CD1c-positive myeloid dendritic cell (primary cell): ENCODE results near the gene ARL10.

Experiments used
- DNase-seq: peaks from one replicate; pipeline ENCODE4 v3.0.0-alpha.2; 2016; ENCODE audit errors: extremely low spot score

The ARL10 gene

GRCh38 chr5:176361437-176362232, 3.7 kb upstream of the ARL10 start, which contains the start of gene KIAA1191:
Gene KIAA1191, minus strand, starts transcription at chr5:176361764. Its CDS starts 2,256 bp downstream, at chr5:176359508.
- DNase-seq, result peak; percentile 97

DNA sequence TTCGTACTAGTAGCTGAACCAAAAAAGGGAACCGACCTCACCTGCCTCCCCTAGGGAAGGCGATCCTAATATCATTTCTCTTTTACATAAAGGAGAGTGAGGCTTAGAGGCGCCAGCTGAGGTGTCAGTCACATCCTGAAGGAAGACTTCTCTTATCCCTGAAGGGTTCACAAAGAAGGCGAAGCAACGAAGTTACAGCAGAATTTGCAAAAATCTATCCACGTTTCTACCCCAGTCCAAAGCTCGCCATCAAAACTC, 3.1 kb upstream of the ARL10 start:
- no peak for DNase-seq

DNA sequence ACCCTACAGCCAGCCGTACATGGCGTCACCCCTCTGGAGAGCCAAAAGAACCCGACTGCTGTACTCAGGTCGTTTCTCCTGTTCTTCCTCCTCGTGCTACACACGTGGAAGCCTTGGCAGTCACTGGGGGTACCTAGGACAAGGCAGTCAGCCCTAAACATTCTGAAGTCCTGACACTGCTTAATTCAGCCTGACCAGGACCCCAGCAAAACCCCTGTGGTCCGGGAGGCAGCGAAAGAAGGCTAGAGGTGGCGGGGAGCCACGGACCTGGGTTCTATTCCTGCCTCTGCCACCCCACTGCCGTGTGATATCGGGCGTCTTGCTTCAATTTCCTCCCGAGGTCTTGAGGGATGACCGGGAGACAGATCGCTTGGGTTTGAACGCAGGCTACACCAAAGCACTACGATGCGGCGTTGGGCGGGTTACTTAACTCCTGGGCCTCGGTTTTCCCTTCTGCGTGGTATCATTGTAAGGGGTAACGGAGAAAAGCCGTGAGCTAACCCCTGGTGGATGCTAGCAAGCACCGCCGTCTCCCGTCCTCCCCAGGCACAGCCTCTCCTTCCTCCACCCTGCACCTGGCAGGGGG, 429 bp upstream of the ARL10 start:
- no peak for DNase-seq

GRCh38 chr5:176366232-176366894, 1.1 kb downstream of the ARL10 start:
- DNase-seq, result no peak

DNA sequence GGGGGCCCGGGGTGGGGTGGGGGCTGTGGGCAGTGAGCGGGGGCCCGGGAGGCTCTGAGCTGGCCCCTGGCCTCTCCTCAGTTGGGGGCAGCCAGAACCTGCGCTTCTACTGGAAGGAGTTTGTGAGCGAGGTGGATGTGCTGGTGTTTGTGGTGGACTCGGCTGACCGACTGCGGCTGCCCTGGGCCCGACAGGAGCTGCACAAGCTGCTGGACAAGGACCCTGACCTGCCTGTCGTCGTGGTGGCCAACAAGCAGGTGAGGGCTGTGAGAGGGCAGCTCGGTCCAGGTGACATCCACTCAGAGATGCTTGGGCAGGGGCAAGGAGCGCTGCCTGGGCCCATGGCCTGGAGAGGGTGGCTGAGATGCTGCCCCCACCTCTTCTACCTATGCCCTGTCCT, 3.4 kb downstream of the ARL10 start:
- DNase-seq, result no peak

DNA sequence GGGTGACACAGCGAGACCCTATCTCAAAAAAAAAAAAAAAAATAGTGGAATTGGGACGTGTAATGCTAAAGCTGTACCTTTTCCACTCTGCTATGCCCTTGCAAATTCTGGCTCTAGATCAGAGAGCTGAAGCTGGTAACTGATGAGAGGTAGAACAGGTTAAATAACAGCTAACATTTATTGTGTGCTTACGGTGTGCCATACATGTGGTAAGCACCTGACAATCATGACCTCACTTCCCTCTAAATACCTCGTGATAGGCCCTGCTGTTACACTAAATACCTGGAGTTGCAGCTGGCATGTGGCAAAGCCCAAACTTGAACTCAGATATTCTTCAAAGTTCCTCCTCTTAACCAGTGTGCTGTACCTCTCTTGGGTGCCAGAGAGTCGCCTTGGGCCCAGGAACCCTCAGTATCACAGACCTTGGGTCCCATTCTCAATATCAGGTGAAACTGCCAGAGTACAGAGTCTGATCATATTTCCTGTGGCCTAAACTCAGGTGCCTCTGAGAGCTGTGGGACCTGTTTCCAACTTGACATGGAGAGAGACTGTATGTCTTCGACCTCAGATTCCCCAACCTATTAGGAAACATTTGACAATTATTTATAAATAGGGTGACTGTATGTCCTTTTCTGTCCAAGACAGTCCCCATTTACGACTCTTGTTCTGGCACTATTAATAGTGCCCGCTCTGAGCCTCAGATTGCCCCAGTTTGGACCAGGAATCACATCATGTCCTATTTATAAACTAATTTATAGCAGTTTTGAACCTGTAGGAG, 4.8 kb downstream of the ARL10 start:
- DNase-seq, result no peak

DNA sequence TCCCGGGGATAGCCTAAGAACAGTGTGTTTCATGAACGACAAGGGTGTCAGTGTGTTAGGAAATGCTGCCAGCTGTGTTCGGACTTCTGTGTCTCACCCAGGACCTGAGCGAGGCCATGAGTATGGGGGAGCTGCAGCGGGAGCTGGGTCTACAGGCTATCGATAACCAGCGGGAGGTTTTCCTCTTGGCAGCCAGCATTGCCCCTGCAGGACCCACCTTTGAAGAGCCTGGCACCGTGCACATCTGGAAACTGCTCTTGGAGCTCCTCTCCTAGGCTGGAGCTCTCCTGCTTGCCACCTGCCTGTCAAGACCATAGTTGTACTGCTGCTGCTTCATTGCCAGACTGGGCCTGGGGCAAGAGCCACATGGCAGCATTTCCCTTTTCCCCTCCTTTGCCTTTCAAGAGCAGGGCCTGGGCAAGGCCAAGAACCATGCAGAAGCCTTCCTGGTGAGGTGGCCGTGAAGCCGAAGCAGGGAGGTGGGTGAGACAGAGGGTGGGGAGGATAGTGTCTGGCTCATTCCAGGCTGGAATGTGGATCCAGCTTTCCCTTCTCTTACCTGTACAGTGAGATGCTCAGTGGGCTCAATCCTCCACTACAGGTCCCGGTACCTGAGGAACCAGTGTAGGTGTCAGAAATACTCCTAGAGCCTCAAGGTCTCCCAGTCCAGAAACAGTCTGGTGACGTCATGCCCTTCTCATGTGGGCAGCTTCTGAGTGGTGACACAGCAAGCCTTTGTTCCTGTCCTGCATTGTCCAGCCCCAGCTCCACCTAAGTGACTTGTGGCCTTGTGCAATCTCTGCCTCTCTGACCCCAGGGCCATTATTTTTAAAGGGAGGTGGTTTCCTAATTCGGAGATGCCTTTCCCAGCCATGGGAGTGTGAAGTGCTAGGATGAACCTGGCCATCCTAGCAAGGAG, 6.6 kb downstream of the ARL10 start:
- DNase-seq, result peak; percentile 68

DNA sequence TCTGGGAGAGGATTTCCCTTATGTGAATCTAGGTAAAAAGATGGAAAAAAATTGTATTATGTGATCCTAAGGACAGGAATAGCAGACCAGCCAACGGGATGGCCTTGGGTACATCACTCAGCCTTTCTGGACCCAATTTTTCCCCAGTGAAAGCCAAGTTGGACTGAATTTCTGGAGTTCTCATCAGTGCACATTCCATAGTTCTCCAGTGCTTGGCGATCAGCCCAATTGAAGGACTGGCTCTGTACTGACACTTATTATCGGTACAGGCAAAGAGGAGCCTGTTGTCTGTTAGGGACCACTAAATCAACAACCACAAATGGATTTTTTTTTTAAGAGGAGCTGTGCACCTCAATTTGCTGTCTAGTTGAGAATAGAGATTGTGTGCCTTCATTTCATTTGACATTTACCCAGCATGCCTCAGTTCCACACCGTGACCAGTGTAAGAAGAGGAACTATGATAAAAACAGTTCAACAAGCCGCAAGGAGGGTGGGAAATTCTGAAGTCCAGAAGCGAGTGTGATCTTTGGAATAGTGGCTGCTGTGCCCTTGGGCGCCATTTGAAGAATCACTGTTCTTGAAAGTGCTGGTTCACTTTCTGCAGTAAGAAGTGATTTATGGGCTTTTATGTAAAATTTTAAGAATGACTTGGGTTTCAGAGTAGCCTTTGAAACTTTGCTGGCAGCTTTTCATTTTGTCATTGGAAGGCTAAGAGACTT, 8.0 kb downstream of the ARL10 start:
- peak; percentile 24 for DNase-seq

DNA sequence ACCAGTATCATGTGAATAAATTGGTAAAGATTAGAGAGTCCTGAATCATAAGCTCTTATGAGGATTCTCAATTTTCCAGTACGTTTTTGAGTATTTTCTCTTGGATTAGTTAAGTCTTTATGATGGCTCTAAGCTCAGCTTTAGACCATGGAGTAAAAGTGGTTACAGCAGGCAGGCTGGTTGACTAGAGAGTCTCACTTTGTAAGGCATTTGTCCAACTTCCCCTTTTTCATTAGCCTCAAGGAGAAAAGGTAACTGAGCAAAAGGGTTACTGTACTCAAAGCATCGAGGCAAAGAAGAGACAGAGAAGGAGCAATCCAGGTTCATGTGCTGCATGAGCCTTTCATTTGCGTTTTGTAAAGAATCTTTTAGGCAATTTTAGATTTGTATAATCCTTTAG, 14.6 kb downstream of the ARL10 start:
- DNase-seq, result no peak

DNA sequence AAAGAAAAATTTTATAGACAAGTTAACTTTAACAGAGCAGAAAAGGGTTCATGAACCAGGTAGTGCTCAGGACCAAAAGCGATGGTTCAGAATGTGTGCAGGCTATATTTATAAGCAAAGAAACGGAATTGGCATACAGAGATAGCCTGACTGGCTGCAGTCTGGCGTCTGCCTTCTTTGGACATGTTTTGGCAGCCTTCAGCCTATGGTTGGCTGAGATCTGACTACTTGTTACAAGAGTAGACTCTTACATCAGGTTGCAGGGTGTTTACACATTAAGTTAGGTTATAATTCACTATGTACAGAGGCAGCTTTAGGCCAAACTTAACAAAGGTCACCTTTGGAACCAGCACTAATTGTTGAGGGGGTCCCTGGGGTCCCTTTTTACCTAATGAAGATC, 16.1 kb downstream of the ARL10 start:
- DNase-seq, result no peak

DNA sequence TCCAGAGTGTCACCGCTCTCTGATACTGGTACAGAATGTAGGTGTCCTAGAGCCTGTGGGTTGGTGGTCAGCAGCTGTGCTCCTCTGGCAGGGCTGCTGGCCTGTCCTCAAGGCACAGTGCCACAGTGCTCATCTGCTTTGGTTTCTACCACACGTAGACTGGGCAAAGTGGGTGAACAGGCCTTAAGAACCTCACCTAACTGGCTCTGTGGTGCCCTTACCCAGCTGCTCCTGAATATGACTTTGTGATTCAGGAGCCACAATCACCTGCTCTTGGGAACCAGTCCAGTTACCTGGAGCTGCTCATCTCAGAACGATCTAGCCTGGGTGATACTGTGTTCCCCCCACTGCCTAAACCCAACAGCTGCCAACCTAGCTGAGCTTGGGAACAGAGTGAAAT, 16.7 kb downstream of the ARL10 start:
- DNase-seq, result no peak

GRCh38 chr5:176382721-176383120, 17.4 kb downstream of the ARL10 start:
- no peak for DNase-seq

- no peak for DNase-seq
Measured at GRCh38 chr5:176383248-176383905, 18.1 kb downstream of the ARL10 start.

DNA sequence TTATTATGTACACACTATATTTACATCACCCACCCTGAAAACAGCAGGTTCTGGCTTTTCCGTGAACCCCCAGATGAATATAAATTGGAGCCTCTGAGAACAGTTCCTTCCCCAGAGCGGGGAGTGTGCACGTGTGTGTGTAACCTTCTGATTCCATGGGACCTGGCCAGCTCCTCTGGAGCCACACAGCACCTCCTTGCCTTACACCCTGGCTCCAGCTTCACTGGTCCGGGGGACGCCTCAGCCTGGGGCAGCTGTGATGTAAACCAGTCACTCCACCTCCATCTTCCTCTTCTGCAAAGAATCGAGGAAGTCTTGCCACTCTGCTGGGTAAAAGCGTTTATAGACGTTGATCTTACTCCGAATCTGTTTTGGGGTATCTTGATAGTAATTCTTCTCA, 18.7 kb downstream of the ARL10 start:
- DNase-seq, result no peak

- DNase-seq, result no peak
Measured at GRCh38 chr5:176384366-176384930, 19.2 kb downstream of the ARL10 start.

DNA sequence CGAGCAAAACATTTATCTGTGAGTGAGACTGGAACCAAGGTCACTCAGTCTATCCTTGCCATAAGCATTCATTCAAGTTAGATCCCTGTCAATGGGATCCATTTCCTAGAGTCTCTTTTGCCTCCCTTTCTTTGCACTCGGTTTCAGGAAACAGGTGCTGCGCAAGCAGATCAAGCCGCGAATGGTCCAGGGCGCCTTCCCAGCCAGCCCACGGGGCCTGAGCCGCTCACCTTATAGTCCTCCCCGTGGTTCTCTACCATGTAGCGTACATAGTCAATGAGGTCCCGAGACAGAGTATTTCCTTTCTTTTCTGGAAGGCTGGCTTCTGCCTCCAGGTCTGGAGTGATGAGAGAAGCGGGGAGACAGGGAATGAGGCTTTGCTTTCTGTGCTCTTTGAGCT, 19.7 kb downstream of the ARL10 start:
- DNase-seq, result no peak

- DNase-seq, result no peak
Measured at GRCh38 chr5:176386491-176386890, 21.2 kb downstream of the ARL10 start.

DNA sequence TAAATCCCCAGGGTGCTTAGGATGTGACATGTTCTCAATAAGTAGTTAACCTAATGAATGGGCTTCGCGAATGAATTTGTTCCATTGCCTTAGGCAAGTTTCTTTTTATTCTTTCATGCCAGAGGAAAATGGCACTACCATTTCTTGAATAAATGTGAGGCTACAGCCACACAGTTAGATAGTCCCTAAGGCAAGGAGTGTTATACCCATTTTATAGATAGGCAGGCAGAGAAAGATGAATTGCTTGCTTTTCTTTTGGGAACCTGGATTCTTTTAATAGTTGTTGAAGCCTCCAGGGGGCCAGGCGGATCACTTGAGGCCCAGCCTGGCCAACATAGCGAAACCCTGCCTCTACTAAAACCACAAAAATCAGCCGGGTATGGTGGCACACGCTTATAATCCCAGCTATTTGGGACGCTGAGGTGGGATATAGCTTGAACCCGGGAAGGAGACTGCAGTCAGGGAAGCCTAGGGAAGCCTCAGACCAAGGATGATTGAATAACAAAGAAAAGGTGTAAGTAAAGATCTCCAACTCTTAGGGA, 22.2 kb downstream of the ARL10 start:
- no peak for DNase-seq

DNA sequence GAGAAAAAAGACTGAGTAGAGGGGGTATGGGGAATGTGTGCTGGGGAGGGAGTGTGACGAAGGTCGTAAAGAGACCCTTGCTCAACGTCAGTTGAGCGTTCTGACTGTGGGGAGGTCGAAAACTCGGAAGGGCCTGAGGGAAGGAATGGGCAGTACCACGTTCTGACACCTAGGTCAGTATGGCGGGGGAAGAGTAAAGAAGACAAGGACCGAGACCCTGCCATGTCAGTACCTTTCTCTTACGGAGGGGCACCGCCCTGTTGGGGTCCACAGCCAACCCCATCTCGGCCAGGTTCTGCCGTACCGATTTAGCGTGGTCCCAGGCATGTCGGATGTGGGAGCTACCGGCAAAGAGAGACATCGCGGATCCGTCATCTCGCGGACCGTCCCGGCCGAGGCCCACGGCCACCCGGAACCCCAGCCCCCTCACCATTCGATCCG, 22.7 kb downstream of the ARL10 start:
- peak; percentile 7 for DNase-seq
